Bronchial epithelial cell (primary cell): Measurements from ENCODE around the gene MED22. TPM values are rescaled to one million over a fixed set of nuclear protein-coding genes. Genes with fewer than 3 reads are reported as not detected.

ENCODE experiments used
- DNase-seq: peaks from one replicate; pipeline ENCODE4 v3.0.0-alpha.2; 2010; ENCODE audit warnings: low read depth
- FAIRE-seq: peaks from 2 replicates; lab custom pipeline; 2011; peaks lifted over from hg19 to GRCh38; lab: Jason Lieb, UNC
- H3K27me3 ChIP-seq: 2 replicates; pipeline ENCODE4 v1.5.1; 2011; ENCODE audit warnings: low read length; ENCODE audit not compliant: control insufficient read depth, insufficient read depth
- H3K36me3 ChIP-seq: 2 replicates; pipeline ENCODE4 v1.5.1; 2011; ENCODE audit warnings: low read length; ENCODE audit not compliant: control insufficient read depth, insufficient read depth
- H3K4me3 ChIP-seq: 2 replicates; pipeline ENCODE4 v1.5.1; 2011; ENCODE audit warnings: mild to moderate bottlenecking, low read depth, low read length, control low read depth
- total RNA-seq: library from RNA; depleted of rRNA; stranded (reverse); fragments of >200 nt; gene quantifications from 2 replicates; pipeline ENCODE4 v1.2.1, GENCODE V29; 2014
- TF ChIP-seq, protein P1 (sequence below): IDR thresholded peaks from 2 replicates; pipeline ENCODE4 v1.5.1; 2011; ENCODE audit warnings: mild to moderate bottlenecking, moderate library complexity, low read length, control low read depth, inconsistent platforms; ENCODE audit not compliant: insufficient read depth, severe bottlenecking

Gene MED22
- total RNA-seq, 1 donor from 2014 or later = 21.3 TPM

DNA sequence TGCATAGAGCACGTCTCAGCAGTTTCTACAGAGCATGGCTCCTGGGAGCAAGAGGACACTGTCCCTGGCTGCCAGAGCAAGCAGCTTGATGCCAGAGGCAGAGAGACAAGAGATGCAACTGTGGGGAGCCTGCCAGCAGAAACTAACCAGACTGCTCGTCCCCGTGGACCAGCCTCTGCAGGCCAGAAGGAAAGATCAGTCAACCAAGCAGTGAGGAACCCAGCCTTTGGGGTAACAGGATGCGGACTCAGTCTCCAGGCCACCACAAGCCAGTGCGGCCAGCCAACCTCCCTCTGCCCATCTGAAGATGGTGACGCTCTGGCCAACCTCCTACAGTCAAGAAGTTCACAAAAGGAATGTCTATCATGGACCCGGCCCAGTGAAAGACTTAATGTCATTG, 24.2 kb upstream of the MED22 start:
- FAIRE-seq = no peak
- Histone ChIP-seq H3K27me3 (no peaks in the 10 kb centered on the region), H3K4me3 (no peak overlapping the region), H3K36me3 (peaks cover 20% of the 10 kb centered on the region)
- DNase-seq = no peak
- TF ChIP-seq, protein P1, sequence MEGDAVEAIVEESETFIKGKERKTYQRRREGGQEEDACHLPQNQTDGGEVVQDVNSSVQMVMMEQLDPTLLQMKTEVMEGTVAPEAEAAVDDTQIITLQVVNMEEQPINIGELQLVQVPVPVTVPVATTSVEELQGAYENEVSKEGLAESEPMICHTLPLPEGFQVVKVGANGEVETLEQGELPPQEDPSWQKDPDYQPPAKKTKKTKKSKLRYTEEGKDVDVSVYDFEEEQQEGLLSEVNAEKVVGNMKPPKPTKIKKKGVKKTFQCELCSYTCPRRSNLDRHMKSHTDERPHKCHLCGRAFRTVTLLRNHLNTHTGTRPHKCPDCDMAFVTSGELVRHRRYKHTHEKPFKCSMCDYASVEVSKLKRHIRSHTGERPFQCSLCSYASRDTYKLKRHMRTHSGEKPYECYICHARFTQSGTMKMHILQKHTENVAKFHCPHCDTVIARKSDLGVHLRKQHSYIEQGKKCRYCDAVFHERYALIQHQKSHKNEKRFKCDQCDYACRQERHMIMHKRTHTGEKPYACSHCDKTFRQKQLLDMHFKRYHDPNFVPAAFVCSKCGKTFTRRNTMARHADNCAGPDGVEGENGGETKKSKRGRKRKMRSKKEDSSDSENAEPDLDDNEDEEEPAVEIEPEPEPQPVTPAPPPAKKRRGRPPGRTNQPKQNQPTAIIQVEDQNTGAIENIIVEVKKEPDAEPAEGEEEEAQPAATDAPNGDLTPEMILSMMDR = no peak

DNA sequence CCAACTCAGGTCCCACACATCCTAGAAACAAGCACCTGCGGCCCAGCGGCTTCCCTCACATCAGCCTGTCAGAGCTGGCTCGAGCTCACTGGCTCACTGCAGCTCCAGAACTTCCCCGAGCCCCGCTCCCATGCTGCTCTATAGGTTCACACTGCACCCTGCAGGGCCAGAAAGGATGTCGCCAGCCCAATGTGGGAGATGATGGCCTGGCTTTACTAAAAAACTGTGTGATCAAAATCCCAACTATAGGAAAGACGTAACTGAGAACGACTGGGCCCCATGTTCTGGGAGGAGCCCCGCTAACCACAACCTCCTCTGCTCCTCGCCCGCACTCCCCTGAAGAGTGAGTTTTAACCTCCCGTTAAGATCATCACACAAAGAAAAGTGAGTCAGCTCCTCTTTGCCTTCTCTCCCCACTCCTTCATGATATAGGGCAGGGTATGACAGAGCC, 23.4 kb upstream of the MED22 start:
- DNase-seq = no peak
- no peaks in the 10 kb centered on the region for H3K27me3 ChIP-seq
- H3K36me3 ChIP-seq = peaks cover 26% of the 10 kb centered on the region
- TF ChIP-seq, protein P1 = no peak
- FAIRE-seq = no peak
- H3K4me3 ChIP-seq = no peak overlapping the region

DNA sequence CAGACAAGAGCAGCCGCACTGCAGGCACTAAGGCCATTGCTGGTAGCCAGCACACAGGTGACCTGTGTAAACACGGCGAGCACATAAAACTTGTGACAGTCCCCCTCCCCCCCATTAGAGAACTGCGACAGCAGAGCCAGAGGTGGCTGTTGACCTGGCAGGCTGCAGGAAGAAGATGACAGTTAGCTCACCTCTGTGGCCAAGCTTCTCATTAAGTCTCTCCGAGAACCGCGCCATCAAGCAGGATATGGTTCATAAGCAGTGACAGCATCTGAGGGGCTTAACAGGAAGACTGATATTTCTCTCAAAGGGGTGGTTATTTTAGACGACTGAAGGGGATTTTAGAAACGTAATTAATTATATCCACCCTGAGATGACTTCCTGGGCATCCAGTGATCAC, 22.8 kb upstream of the MED22 start:
- no peak for FAIRE-seq
- Histone ChIP-seq H3K27me3 (no peaks in the 10 kb centered on the region), H3K36me3 (peaks cover 27% of the 10 kb centered on the region), H3K4me3 (no peak overlapping the region)
- TF ChIP-seq, protein P1 = no peak
- DNase-seq = no peak

DNA sequence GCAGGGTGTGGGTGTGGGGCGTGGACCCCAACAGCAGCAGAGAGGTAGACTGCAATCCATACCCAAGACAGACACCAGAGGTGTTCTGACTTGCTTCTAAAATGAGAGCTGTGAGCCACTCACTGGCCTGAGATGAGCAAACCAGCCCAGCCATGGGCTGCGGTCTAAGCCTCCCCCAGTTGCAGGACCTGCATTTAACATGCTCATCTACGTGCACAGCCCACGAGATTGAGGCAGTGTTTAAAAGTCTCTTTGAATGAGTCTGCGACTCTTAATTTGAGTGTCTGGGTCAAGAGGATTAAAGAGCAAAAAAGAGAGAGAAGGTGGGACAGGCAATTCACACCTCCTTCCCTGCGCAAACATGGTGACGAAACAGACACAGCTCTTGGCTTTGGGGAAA, 22.0 kb upstream of the MED22 start:
- FAIRE-seq (no peak), DNase-seq (no peak)
- Histone ChIP-seq H3K27me3 (no peaks in the 10 kb centered on the region), H3K4me3 (no peak overlapping the region), H3K36me3 (peaks cover 27% of the 10 kb centered on the region)
- TF ChIP-seq, protein P1 = no peak

GRCh38 chr9:133369422-133369821, 21.5 kb upstream of the MED22 start:
- H3K36me3 ChIP-seq = peaks cover 27% of the 10 kb centered on the region
- no peak for FAIRE-seq
- no peak overlapping the region for H3K4me3 ChIP-seq
- DNase-seq = no peak
- TF ChIP-seq, protein P1 = no peak
- no peaks in the 10 kb centered on the region for H3K27me3 ChIP-seq

GRCh38 chr9:133368249-133368881, 20.4 kb upstream of the MED22 start:
- no peak overlapping the region for H3K4me3 ChIP-seq
- TF ChIP-seq, protein P1 = no peak
- no peaks in the 10 kb centered on the region for H3K27me3 ChIP-seq
- H3K36me3 ChIP-seq = peaks cover 32% of the 10 kb centered on the region
- peak; percentile 47 for FAIRE-seq
- no peak for DNase-seq
